ENCODE measurements around the gene PPP1R12B.
"Not testable (repeated sequence)": the region's sequence is repeated elsewhere in the genome, so short reads cannot be mapped to it uniquely, and the experiment has no call there.

The PPP1R12B gene

GRCh38 chr1:202348005-202348508 lies 442 bp upstream of the PPP1R12B start:
- in situ Hi-C loops (cut with HindIII; ENCODE audit: low sequenced_read_pairs) = no loop called here

- in situ Hi-C loops (cut with HindIII; ENCODE audit: low sequenced_read_pairs) = no loop called here
These were observed 868 bp downstream of the PPP1R12B start for GRCh38 chr1:202349206-202349928.

GRCh38 chr1:202351725-202352124 lies 3.2 kb downstream of the PPP1R12B start:
- in situ Hi-C loops (cut with HindIII; ENCODE audit: low sequenced_read_pairs) = no loop called here

GRCh38 chr1:202352583-202353197 lies 4.2 kb downstream of the PPP1R12B start:
- in situ Hi-C loops (cut with HindIII; ENCODE audit: low sequenced_read_pairs) = not testable (repeated sequence)

- in situ Hi-C loops (cut with HindIII; ENCODE audit: low sequenced_read_pairs) = no loop called here
These were observed 7.5 kb downstream of the PPP1R12B start for GRCh38 chr1:202355944-202356553.

- in situ Hi-C loops (cut with HindIII; ENCODE audit: low sequenced_read_pairs) = no loop called here
These were observed 9.0 kb downstream of the PPP1R12B start for GRCh38 chr1:202357506-202357905.

- in situ Hi-C loops (cut with HindIII; ENCODE audit: low sequenced_read_pairs) = no loop called here
These were observed 12.7 kb downstream of the PPP1R12B start for GRCh38 chr1:202361224-202361623.

- in situ Hi-C loops (cut with HindIII; ENCODE audit: low sequenced_read_pairs) = no loop called here
These were observed 13.2 kb downstream of the PPP1R12B start for GRCh38 chr1:202361701-202362100.

- in situ Hi-C loops (cut with HindIII; ENCODE audit: low sequenced_read_pairs) = no loop called here
These were observed 13.7 kb downstream of the PPP1R12B start for GRCh38 chr1:202362212-202362611.

GRCh38 chr1:202365092-202365815 lies 16.8 kb downstream of the PPP1R12B start:
- in situ Hi-C loops (cut with HindIII; ENCODE audit: low sequenced_read_pairs) = no loop called here

- in situ Hi-C loops (cut with HindIII; ENCODE audit: low sequenced_read_pairs) = no loop called here
These were observed 18.8 kb downstream of the PPP1R12B start for GRCh38 chr1:202367271-202367670.

GRCh38 chr1:202370906-202371305 lies 22.4 kb downstream of the PPP1R12B start:
- in situ Hi-C loops (cut with HindIII; ENCODE audit: low sequenced_read_pairs) = not testable (repeated sequence)

GRCh38 chr1:202374099-202374498 lies 25.6 kb downstream of the PPP1R12B start:
- in situ Hi-C loops (cut with HindIII; ENCODE audit: low sequenced_read_pairs) = no loop called here

GRCh38 chr1:202375175-202375574 lies 26.7 kb downstream of the PPP1R12B start:
- in situ Hi-C loops (cut with HindIII; ENCODE audit: low sequenced_read_pairs) = not testable (repeated sequence)

GRCh38 chr1:202376247-202376646 lies 27.7 kb downstream of the PPP1R12B start:
- in situ Hi-C loops (cut with HindIII; ENCODE audit: low sequenced_read_pairs) = no loop called here

GRCh38 chr1:202379884-202380529 lies 31.5 kb downstream of the PPP1R12B start:
- in situ Hi-C loops (cut with HindIII; ENCODE audit: low sequenced_read_pairs) = not testable (repeated sequence)

- in situ Hi-C loops (cut with HindIII; ENCODE audit: low sequenced_read_pairs) = not testable (repeated sequence)
These were observed 32.0 kb downstream of the PPP1R12B start for GRCh38 chr1:202380535-202380934.

- in situ Hi-C loops (cut with HindIII; ENCODE audit: low sequenced_read_pairs) = not testable (repeated sequence)
These were observed 33.4 kb downstream of the PPP1R12B start for GRCh38 chr1:202381867-202382266.

GRCh38 chr1:202395831-202396230 lies 47.3 kb downstream of the PPP1R12B start:
- in situ Hi-C loops (cut with HindIII; ENCODE audit: low sequenced_read_pairs) = not testable (repeated sequence)

GRCh38 chr1:202397256-202397655 lies 48.8 kb downstream of the PPP1R12B start:
- in situ Hi-C loops (cut with HindIII; ENCODE audit: low sequenced_read_pairs) = no loop called here

GRCh38 chr1:202398439-202398838 lies 49.9 kb downstream of the PPP1R12B start:
- in situ Hi-C loops (cut with HindIII; ENCODE audit: low sequenced_read_pairs) = not testable (repeated sequence)
